GM21717 (cell line): ENCODE measurements around the gene TMEM242.

Experiments used
- ATAC-seq: cut with Tn5 transposase; IDR thresholded peaks from one replicate; pipeline ENCODE4 v1.9.1; 2021; ENCODE audit warnings: mild to moderate bottlenecking, moderate library complexity; ENCODE audit not compliant: unreplicated experiment

TMEM242 gene

DNA sequence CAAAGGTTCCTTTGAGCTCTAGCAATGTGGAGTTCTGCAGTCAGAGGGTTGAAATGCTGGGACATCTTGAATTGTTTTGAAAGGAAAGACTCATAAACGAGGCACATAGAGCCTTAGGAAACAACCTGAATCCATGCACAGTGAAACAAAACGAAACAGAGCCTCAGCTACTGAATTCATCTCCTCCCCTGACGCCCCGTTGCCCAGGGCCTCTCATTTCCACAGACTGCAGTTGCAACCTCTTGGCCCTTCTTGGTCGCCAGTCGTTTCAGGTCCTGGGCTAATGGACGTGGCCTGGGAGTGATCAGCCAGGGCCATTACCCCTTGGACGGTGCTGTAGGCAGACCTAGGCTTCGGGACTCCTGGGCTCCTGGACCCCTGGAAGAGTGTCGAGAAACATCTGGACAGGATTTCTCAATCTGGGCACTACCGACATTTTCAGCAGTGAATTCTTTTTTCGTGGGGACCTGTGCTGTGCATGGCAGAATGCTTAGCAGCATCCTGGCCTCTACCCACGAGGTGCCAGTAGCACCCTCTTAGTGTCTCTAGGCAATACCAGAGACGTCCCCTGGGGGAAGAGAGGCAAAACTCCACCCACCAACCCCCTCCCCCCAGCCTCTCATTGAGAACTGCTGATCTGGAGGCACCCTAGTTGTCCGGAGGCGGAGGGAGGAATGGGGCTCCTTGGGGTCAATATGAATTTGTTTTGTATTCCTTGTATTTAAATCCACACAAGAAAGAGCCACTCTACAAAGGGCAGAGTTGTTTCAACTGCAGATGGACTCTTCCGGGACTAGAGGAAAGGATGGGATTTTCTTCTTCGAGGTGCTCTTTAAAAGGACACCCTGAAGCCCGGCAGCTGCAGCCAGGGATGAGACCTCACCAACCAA, 50.2 kb downstream of the TMEM242 start:
- ATAC-seq = no peak

DNA sequence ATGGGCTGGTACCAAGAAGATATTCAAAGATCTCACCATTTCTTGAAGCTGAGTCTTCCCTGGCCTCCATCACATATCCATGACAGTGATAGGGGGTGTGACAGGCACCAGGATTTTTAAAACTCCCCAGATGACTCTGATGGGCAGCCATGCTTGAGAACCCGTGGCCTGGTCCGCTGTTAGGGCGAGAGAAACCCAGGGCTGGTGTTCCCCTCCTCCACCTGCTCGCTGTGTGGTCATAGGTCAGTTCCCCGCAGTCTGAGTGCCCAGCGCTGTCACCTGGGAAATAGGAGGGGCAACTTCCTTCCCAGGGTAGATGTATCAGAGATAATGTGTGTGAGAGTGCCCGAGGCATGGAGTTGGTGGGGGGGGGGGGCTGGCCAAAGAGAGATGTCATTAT, 50.9 kb downstream of the TMEM242 start:
- no peak for ATAC-seq

DNA sequence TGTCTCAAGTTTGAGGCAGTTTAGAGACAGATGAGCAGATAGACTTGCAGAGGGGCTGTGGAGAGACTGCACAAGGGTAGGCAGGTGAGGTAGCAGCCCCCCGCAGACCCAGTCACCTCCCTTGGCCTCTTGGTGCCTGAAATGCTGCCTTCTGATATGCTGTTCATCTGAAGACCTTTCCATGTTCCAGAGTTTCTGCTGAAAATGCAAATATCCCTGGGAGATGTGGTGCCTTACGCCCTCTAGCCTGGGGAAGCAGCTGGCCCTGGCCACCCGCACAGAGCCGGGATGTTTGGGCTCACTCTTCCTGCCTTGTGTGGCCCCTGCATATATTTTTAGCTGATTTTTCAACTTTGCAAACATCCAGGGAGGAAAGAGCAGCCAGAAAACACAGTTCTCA, 51.4 kb downstream of the TMEM242 start:
- ATAC-seq = no peak

DNA sequence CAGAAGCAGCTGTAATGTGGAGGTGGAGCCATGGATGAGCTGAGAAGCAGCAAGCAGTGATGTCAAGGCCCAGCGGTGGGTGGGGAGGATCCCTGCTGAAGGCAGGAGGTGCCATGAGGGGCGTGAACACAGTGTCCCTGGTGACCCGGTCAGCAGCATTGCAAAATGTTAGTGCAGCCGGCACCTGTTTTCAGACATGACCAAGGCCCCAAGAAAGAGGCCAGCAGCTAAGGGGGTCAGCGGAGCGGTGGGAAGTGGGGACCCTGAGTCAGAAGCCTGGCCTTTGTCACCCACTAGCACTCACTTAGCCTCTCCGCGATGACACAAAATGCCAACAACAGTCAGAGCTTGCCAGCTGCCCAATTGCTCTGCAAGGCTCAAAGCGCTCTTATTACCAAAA, 51.9 kb downstream of the TMEM242 start:
- no peak for ATAC-seq

DNA sequence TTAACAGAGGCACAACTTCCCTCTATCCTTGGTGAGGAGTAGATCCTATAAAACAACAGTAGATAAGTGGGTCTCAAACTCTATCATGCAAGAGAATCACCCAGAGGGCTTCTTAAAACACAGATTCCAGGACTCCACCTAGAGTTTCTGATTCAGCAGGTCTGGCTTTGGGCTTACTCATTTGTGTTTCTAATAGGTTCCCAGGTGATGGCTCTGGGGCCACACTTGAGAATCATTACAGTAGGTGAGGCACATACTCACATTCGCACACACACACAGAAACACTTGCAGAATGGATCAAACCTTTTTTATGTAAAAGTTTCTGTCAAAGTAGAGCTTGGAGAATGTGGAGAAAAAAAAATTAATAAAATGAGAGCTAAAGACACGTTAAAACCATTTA, 52.4 kb downstream of the TMEM242 start:
- ATAC-seq = no peak

DNA sequence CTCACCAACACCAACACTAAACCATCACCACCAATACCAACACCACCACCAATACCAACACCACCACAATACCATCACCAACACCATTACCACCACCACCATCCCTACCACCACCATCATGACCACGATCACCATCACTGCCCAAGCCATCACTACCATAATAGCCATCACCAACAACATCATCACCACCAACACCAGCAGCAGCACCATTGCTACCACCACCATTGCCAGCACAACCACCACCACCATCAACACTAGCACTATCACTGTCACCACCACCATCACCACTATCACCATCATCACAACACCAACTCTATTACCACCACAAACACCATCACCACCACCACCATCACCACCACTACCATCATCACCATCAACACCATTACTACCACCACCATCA, 53.0 kb downstream of the TMEM242 start:
- no peak for ATAC-seq

DNA sequence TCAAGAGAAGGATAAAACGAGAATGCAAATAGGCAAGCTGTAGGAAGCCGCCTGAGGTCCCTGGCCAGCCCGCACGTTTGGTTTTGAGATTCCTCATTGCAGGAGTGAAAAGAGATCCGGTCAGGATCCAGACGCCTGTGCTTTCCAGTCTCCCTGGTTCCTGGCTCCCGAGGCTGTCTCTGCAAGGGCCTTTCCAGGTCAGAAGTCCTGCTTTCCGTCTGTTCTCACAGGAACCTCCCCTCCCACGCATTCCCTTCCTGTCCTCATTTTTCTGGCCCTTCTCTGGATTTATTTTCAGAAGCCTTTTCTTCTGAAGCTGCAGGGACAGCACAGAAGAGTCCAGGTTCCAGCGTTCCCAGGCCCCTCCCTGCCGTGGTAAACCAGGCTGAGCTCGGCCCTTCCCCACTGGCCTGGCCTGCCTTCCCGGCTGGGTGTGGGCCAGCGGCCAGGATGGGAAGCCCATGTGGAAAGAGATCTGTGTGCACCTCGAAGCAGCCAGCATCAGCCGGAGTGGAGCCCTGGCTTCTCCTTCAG, 54.0 kb downstream of the TMEM242 start:
- ATAC-seq = no peak

DNA sequence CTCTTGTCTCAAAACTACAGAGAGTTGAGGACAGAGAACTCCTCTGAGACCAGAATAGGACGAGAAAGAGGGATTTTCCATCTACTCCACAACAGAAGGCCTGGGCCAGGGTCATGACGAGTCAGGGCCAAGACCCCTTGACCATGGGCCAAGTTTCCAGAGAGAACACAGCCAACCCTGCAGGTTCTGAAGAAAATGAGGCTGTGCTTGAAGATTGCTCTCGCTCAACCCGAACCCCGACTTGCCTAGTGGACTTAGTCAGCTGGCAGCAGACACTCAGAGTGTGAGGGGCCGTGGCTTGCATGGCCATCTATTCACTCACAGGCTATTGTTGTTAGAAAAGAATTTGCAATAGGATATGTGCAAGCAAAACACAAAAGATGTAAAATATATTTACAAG, 54.5 kb downstream of the TMEM242 start:
- no peak for ATAC-seq

DNA sequence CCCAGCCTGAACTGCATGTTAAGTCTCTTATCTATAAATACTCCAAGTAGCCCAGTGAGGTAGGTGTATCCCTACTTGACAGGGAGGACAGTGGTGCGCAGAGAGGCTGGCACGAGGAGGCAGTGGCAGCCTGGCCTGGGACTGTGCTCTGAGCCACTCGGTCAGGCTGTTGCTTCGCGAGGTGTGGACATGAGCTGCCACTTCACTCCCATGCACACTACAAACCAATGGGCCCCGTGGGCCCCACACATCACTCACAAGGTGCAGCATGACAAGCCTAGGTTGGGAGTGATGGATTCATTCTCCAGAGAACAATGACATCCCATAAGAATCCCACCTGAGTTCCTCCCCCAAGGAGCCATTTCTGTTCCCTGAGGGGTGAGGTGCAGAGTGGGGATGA, 54.9 kb downstream of the TMEM242 start:
- no peak for ATAC-seq

DNA sequence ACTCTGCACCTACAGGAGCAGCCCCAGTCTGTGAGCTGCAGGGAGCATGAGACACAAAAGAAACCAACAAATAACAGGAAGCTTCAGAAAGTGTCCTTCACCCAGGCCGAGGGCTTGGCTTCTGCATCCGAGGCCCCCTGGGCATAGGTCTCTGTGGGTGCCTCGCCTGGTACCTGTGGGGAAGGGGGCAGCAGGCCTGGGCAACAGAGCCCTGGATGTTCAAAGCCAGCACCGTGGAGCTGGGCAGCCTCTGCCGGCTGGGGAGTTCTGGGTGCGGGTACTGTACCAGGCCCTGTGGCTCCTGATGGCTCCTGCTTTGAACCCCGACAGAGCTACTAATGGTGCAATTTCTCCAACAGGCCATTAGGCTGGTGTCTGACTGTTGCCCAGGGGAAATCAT, 55.7 kb downstream of the TMEM242 start:
- no peak for ATAC-seq

DNA sequence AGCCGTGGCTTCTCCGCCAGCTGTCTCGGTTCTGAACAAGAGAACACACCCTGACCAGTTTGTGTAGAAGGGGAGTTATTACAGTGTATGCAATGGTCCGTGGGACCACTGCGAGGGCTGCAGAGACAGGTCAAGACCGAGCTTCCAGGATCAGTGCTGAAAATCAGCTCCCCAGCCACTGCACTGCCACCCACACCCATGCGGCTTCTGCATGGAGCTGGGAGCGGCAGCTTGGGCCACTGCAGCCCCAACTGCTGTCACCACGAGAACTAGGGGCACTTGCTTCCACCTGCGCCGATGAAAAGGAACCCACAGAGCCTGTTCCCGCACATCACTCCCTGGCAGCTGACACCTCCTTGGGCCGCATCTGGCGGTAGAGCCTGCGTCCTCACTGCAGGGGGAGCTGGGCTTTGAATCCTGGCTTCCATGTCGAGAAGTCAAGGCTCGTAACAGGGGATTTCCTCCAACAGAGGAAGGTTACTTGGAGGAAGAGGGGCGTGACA, 56.2 kb downstream of the TMEM242 start:
- no peak for ATAC-seq

DNA sequence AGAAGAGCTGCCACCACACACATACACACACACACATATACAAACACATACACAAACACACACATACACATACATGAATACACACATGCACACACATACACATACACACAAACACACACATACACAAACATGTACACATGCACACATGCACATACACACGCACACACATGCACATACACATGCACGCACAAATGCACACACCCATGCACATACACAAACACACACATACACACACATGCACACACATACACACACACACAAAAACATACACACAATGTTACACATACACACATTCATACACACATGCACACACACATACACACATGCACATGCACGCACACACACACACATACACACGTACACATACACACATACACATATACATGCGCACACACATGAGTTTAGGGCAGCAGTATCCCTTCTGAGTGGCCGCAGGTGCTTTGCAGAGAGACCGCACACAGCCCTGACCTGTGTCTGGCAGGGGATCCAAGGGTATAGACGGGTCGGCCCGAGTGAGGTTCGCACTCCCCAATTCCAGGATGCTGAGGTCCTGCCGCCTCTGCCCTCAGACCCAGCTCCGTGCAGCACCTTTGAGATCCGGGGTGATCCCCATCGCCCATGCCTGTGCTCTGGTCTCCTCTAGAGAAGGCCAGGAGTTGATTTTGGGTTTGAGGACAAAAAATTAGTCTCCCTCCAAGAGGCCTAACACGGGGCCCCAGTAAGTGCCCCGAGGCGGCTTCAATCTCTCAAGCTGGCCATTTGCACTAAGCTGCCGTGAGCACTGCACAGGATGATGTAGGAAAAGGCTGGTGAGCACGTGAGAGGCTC, 56.8 kb downstream of the TMEM242 start:
- ATAC-seq = no peak

DNA sequence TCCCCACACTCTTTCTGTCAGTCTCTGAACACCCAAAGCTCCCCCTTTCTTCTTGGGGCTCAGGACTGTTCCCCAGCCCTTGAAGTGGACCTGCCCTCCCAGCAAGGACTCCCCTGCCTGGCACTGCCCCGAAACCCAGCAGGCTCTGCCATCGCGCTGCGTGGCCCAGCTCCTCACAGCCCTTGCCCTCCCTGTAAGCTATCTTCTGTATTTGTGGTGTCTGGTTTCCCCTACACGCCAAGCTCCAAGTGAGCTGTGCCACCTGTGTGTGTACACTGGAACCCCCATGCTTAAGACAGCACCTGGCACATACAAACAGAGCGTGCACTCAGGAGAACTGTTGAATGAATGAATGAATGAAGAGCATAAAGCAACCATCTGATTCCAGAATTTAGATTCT, 57.7 kb downstream of the TMEM242 start:
- ATAC-seq = no peak

DNA sequence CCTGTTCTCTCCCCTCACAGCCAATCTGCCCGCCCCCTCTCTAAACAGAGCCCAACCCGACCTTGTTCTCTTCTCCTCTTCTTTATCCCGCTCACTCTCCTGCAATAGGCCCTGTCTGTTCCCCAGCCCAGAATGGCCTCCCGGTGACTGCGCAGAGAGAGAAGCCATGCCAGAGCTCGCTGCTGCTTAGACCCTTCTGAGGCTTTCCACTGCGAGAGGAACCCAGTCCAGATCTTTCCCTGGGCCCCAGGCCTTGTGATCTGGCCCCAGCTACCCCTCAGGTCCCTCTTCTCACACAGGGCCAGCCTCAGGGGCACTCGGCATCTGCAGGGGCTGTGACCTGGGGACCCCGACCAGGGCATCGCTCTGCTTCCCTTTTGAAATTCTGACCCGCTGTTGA, 58.1 kb downstream of the TMEM242 start:
- ATAC-seq = no peak

DNA sequence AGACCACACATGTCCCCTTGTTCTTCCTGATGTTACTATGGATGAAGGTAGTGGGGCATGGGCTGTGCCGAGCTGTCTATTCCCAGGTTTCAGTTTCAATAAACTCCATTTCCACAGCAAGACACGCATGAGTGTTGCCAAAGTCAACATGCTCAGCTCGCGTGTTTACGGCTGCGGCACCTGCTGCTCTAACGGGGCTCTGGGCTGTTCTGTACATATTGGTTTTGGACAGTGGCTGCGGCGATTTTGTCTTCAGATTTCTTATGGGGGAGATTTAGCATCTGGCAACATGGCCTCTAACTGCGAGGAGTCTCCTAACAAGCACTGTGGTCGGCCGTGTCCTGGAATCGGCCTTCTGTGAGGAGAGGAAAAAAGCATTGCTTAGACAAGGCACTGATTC, 58.6 kb downstream of the TMEM242 start:
- no peak for ATAC-seq

DNA sequence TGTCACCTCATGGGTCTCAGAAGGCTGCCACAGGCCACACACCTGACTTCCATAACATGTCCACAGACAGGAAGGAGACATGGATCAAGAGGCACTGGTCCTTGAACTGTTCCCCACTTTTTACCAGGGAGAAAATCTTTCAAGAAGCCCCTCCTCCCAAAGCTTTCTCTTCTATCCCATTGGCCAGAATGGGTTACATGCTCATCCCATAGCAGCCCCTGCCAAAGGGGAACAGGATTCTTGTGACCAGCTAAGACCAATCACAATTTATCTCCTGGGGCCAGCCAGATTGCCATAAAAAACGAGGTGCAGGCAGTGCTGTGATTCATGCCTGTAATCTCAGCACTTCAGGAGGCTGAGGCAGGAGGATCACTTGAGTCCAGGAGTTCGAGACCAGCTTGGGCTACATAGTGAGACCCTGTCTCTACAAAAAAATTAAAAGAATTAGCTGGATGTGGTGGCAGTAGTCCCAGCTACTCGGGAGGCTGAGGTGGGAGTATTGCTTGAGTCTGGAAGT, 59.4 kb downstream of the TMEM242 start:
- no peak for ATAC-seq

DNA sequence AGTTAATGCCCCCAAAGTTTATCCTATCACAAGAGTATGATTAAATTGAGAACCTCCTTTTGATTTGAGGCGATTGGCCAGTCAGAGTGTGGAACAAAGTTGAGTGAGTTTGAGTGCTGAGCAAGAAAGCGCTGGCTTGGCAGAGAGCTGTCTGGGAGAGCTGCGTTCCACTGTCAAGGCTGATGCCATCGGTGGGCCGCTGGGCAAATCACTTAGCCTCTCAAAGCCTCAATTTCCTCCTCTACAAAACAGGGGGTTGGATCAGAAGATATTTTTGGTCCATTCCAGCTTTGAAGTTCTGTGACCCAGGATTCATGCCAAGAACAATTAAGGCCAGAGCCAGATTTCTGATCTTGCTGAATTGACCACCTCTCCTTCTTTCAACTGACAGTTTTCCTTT, 60.2 kb downstream of the TMEM242 start:
- no peak for ATAC-seq

DNA sequence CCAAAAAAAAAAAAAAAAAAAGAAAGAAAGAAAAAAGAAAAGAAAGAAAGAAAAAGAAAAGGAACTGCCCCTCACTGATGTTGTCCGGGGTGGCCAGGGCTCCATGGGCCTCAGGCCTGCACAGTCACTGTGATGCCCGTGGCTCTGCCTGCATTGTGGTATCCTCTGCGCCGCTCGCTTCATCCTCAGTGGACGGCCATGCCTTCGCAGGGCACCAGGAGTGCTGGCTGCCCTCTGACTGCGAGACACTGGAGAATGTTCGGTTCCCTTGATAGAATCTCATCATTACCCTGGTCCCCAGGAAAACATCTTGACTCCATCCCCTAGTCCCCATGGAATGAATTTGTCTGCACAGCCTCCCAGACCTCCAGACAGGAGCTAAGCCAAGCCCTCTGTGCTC, 61.7 kb downstream of the TMEM242 start:
- ATAC-seq = no peak

DNA sequence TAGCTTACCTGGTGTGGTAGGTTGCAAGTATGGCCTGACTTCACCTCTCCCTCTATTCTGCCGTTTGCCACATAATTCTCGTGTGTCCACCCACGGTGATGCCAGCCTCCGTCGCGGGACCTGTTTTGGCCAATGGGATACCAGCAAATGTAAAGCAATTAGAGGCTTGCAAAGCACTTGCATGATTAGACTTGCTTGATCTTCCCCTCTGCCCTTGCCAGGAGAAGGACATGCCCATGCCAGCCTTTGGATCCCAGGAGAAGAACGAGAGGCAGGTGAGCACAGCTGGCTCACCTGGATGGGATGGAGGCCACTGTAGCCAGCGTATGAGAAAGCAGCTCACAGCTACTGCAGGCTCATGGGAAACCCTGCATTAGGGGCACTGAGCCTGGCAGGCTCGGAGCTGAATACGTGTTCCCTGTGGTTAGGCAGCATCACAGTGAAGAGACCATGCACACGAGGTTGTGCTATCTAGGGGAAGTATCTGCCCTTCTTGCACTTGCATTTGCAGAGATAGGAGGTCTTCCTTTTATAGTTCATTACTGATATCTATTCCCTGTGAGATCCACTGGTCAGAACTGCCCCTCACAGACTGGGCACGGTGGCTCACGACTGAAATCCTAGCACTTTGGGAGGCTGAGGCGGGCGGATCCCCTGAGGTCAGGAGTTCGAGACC, 62.4 kb downstream of the TMEM242 start:
- ATAC-seq = no peak

DNA sequence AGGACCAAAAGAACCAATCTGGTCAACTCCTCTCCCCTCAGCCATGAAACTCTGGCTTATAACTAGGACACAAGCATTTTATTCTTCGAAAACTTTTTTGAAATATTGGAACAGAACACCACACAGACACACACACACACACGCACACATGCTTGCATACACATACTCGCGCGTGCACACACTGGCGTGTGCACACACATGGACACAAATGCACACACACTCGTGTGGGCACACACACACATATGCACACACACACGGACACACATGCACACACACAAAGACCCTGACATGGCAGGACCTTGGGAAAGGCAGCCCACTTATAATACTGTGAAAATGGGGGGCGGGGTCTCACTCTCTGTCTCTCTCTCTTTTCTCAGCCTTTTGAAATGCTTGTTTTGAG, 63.9 kb downstream of the TMEM242 start:
- no peak for ATAC-seq

DNA sequence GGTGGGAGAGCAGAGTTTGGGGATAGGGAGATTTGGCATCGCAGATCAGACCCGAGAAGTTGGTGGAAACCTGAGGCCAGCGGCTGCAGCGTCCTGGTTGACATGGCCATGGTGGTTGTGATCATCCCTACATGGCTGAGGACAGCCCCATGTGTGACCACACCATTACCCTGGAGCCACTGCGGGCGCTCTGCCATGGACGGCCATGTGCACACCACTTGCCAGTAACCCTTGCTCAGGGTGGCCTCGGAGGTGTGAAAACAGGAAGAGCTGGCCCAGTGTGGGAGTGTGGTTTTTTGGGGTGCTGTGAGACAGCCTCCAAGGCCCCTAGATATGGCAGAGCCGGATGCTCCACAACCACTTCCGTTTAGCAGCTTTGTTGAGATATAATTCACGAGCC, 64.4 kb downstream of the TMEM242 start:
- ATAC-seq = no peak
